HL-60 (cell line): ENCODE measurements around the gene VWA5B2.
A peak's percentile ranks its signal among the peaks of the same experiment; 100 is the strongest.

Experiments used
- DNase-seq, 2 experiments: peaks; one replicate each; pipeline ENCODE4 v3.0.0-alpha.2; 2010 to 2020; ENCODE audit warnings: low read depth in 1 of 2, low spot score in 1 of 2
- H3K27ac ChIP-seq: fragments of 250-450 bp; sonication (Bioruptor Pico); replicated peaks from 2 replicates; pipeline ENCODE4 v1.5.1; 2020; ENCODE audit warnings: mild to moderate bottlenecking, moderate library complexity
- H3K27me3 ChIP-seq: fragments of 250-450 bp; sonication (Bioruptor Pico); 2 replicates; pipeline ENCODE4 v1.5.1; 2021; ENCODE audit warnings: mild to moderate bottlenecking, moderate library complexity; ENCODE audit not compliant: insufficient read depth, poor library complexity, severe bottlenecking
- H3K4me3 ChIP-seq: replicated peaks from 2 replicates; pipeline ENCODE4 v1.5.1; 2011; ENCODE audit warnings: mild to moderate bottlenecking, control low read depth, low read length; ENCODE audit not compliant: insufficient read depth
- CTCF ChIP-seq: IDR thresholded peaks from one replicate; pipeline ENCODE4 v1.5.1; 2011; ENCODE audit warnings: low read length, control low read depth, inconsistent platforms; ENCODE audit not compliant: insufficient read depth
- GABPA ChIP-seq: IDR thresholded peaks from 2 replicates; pipeline ENCODE4 v1.6.1; 2012; ENCODE audit warnings: low read depth
- POLR2AphosphoS5 ChIP-seq: IDR thresholded peaks from 2 replicates; pipeline ENCODE4 v1.6.1; 2012; ENCODE audit warnings: low read depth
- REST ChIP-seq: IDR thresholded peaks from 2 replicates; pipeline ENCODE4 v1.6.1; 2012; ENCODE audit warnings: low read depth; ENCODE audit not compliant: insufficient replicate concordance
- SPI1 ChIP-seq: IDR thresholded peaks from 2 replicates; pipeline ENCODE4 v1.6.1; 2012; ENCODE audit warnings: low read depth, mild to moderate bottlenecking, borderline replicate concordance

The VWA5B2 gene

DNA sequence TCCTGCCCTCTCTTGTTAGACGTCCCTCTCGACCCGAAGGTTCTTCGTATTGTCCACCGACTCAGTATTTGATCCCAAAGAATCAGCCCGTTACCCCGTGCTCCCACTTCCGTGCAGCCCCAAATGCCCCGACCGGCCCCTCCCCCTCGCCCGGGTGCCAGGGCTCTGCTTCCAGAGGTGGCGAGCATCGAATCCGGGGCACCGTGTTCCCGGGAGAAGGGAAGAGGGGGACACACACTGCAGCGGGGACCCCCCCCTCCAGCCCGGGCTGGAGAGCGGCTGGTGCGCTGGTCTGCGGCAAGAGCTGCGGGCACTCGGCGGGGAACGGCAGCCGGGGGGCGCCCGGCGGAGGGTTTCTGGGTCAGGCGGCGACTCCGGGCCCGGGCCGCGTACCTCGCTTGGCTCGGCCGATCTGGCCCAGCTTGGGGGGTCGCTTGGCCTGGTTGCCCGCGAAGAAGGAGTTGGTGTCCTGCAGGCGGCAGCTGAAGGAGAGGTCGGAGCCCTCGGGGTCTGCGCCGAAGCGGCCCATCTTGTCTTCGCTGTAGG is 31.4 kb downstream of the VWA5B2 start:
- peak overlapping the region; percentile 50 for H3K4me3 ChIP-seq
- DNase-seq = no peak
- H3K27me3 ChIP-seq = peaks cover 23% of the 10 kb centered on the region
- TF ChIP-seq CTCF (no peak), SPI1 (no peak)
- H3K27ac ChIP-seq = no peak overlapping the region

DNA sequence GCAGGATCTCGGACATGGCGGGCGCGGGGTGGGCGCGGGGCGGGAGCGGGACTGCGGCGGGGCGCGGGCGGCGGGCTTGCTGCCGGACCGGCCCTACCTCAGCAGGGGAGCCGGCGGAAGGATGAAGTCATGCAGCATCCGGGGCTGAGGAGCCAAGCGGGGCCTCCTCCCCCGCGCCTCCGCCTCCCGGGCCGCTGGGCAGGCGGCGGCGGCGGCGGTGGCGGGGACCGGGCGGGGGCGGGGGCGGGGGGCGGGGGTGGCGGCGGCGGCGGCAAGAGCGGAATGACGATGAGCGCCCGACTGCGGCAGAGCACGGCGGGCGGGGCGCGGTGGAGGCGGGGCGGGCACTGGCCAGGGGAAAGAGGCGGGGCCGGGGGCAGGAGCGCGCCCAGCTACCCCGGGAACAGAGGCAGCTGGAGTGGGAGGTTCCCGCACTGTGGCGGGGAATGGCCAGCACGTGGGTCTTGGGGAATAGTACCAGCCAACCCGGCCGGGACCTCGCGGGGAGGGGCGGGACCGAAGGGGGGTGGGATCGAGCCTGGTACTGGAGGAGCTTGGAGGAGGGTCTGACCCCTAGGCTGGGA is 32.0 kb downstream of the VWA5B2 start, which contains the start of gene CAMK2N2:
CAMK2N2 (minus strand) TSS at position 284 of the 584 bp plus-strand sequence; CDS start at position 16, 268 bp downstream.
- Histone ChIP-seq H3K4me3 (peak within 1 kb of the TSS; percentile 50), H3K27ac (no peak within 1 kb of the TSS), H3K27me3 (peaks cover 23% of the 10 kb centered on the region)
- TF ChIP-seq REST = no peak
- TF ChIP-seq POLR2AphosphoS5 = no peak
- no peak for TF ChIP-seq SPI1
- TF ChIP-seq CTCF = no peak
- no peak for TF ChIP-seq GABPA
- DNase-seq = peak in 1 of 2 experiments; percentile 21

DNA sequence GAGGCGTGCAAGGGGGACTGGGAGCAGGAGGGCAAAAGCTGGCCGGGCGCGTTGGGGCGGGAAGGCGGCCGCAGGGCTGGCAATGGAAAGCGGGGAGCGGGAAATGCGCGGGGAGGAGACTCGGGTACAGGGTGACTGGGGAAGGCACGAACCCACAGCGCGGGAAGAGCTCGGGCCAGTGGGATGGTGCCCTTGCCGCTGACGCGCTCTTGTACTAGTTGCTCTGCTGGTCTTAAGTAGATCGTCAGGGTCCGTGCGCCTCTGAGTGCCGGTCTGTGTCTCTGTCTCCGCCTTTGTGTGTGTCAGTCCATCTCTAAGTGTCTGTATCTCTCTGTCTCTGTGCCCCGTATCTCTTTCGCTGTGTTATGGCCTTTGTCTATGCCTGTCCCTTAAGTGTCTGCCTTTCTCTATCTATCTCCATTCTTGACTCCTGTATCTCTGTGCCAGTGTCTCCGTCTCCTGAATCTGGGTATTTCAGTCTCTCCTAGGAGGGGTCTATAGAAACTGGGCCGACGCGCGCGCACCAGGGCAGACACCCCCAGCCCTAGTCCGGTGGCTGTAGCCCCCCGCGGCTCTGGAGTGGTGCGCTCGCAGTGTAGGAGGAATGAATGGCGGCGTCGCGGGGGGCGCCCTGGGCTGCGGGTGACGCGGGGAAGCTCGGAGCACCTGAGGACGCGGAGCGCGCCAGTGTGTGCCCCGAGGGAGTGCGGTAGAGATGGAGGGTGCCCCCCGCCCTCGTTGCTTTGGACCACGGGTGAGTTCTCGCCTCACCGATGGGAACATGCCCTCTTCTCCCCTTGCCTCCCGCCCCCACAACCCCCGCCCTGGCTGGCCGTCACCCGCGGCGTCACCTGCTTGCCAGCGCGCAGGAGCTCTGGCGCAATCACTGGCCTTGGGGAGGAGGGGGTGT is 32.7 kb downstream of the VWA5B2 start:
- Histone ChIP-seq H3K4me3 (peak overlapping the region; percentile 50), H3K27ac (no peak overlapping the region), H3K27me3 (peaks cover 23% of the 10 kb centered on the region)
- no peak for TF ChIP-seq POLR2AphosphoS5
- no peak for TF ChIP-seq REST
- no peak for TF ChIP-seq SPI1
- TF ChIP-seq GABPA = no peak
- no peak for TF ChIP-seq CTCF
- peak in 1 of 2 experiments; percentile 13 for DNase-seq
